Fibroblast of villous mesenchyme (primary cell): ENCODE measurements around the gene TRIOBP. TPM values are rescaled to one million over a fixed set of nuclear protein-coding genes. Genes with fewer than 3 reads are reported as not detected.
"Not testable (repeated sequence)": the region's sequence is repeated elsewhere in the genome, so short reads cannot be mapped to it uniquely, and the experiment has no call there.

Experiments
- DNase-seq: peaks from one replicate; pipeline ENCODE4 v3.0.0-alpha.2; 2010; ENCODE audit warnings: low read depth
- H3K4me3 ChIP-seq: 2 replicates; pipeline ENCODE4 v1.5.1; 2011; ENCODE audit warnings: low read depth, mild to moderate bottlenecking, low read length
- CTCF ChIP-seq: IDR thresholded peaks from 2 replicates; pipeline ENCODE4 v1.5.1; 2012; ENCODE audit warnings: low read depth, mild to moderate bottlenecking, low read length; ENCODE audit not compliant: insufficient read depth
- total RNA-seq: library from RNA; depleted of rRNA; stranded (reverse); fragments of >200 nt; gene quantifications from 2 replicates; pipeline ENCODE4 v1.2.3, GENCODE V29; 2012

The TRIOBP gene
- total RNA-seq, 1 donor = 121 TPM

GRCh38 chr22:37684803-37685615, 11.8 kb upstream of the TRIOBP start:
- no peak overlapping the region for H3K4me3 ChIP-seq
- TF ChIP-seq CTCF = no peak
- DNase-seq = no peak

DNA sequence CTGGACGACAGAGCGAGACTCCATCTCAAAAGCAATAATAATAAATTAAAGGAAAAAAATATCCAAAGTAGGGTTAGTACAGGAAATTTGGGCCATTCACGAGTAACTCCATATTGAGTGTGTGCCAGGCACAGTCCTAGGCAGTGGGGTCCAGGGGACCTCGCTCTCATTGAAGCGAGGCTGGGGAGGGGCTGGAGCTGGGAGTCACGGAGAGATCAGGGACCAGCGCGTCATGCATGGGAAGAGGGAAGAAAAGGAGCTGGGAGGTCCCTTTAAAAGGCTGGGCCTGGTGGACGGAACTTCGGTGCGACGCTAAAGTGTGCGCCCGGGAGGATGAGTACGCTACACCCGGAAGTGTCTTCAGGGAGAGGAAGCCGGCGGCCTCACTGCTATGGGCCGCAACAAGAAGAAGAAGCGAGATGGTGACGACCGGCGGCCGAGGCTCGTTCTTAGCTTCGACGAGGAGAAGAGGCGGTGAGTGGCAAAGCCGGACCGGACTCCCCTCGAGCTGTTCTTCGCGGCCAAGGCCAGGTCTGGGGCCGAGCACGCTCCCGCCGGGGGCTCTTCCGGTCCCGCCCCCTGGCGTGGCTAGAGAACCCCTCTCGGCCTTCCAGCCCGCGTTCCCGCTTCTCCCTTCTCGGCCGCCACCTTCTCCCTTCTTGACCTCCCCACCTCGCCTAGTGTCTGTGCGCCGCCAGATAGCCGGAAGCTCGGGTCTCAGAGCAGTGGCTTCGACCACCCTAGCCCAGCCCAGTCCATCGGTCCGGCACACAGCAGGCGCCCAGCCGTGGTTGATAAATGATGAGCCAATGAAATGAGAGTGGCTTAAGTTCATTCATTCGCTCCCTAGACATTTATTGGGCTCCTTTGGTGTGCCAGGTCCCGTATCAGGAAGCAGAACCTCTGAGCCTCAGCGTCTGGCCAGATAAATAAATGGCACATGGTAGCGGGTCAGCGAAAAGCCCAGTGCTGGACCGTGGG, 10.6 kb upstream of the TRIOBP start, which contains the start of gene NOL12:
Gene NOL12, plus strand, starts transcription at position 342 of the 981 bp plus-strand sequence. Its CDS starts 50 bp downstream, at position 392.
- peak within 1 kb of the TSS; percentile 86 for H3K4me3 ChIP-seq
- no peak for TF ChIP-seq CTCF
- DNase-seq = peak; percentile 89

DNA sequence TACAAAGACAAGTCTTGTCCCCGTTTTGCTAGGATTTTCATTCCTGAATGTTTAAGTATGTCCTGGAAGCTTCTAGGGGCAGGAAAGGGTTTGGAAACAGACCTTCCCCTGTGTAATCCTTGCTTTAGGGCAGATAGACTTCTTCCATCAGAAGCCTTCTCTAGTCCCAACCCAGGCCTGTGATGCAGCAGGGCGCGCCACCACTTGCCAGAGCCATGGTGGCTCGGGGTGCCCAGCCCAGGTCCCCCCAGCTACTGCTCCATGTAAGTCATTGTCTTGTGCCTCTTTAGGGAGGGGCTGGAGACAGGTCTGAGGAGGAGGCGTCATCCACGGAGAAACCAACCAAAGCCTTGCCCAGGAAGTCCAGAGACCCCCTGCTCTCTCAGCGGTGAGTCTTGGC, 6.4 kb upstream of the TRIOBP start:
- DNase-seq = no peak
- TF ChIP-seq CTCF = no peak
- no peak overlapping the region for H3K4me3 ChIP-seq

- H3K4me3 ChIP-seq = no peak overlapping the region
- no peak for DNase-seq
- TF ChIP-seq CTCF = no peak
These were observed 5.8 kb upstream of the TRIOBP start for GRCh38 chr22:37690901-37691504.

DNA sequence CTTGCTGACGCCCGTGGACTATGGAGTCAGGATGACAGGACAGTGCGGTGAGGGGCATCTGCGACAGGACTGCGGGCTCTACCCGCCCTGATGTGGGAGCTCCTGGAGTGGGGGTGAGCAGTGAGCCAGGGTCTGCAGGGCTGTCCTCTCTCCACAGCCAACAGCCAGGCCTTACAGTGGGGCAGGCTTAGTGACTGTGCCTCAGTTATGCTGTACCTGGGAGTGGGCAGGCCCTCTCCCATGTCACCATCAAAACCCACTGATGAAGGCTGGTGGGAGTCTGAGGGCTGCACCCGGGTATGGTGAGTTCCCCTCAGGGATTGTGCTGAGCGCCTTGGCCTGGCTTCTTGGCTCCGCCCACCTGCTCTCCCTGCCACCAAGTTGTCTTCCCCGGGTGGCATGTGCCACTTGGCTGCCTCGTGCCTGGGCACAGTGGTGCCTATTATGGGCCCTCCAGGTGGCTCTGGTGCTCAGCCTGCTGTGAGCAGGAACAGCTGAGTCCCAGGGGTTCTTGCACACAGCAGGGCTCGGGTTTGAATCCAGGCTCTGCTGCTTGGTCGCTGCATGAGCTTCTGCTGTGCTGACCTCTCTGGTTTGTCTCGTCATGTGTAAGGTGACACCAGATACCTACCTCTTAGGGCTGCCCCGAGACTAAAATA, 4.1 kb upstream of the TRIOBP start:
- no peak for TF ChIP-seq CTCF
- no peak for DNase-seq
- no peak overlapping the region for H3K4me3 ChIP-seq

GRCh38 chr22:37694131-37694530, 2.7 kb upstream of the TRIOBP start:
- H3K4me3 ChIP-seq, DNase-seq: not testable (repeated sequence)

DNA sequence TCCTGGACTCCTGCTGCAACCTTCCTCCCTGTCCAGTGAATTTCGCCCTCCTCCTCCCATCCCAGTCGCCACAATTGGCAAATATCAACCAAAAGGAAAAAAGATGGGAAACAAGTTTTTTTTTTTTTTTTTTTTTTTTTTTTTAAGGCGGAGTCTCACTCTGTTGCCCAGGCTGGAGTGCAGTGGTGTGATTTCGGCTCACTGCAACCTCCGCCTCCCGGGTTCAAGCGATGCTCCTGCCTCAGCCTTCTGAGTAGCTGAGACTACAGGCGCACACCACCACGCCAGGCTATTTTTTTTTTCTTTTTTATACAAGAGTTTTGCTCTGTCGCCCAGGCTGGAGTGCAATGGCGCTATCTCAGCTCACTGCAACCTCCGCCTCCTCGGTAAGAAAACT, 590 bp upstream of the TRIOBP start:
- peak overlapping the region; percentile 44 for H3K4me3 ChIP-seq

More for the DNA sequence above, 590 bp upstream of the TRIOBP start:
- DNase-seq = not testable (repeated sequence)
